Mesenchymal stem cell (in vitro differentiated cells and primary cell): ENCODE results near the gene SLC10A1.

Source experiments
- DNase-seq: peaks from one replicate; pipeline ENCODE4 v3.0.0-alpha.2; 2013
- H2AFZ ChIP-seq: one replicate; pipeline ENCODE4 v1.6.1; 2013; ENCODE audit warnings: low read depth, mild to moderate bottlenecking, control low read depth, inconsistent platforms, low read length, moderate library complexity
- H2AK5ac ChIP-seq: 2 replicates; pipeline ENCODE4 v1.6.1; 2013; ENCODE audit warnings: low read length, moderate library complexity, mild to moderate bottlenecking, inconsistent platforms; ENCODE audit not compliant: severe bottlenecking
- H2BK120ac ChIP-seq: one replicate; pipeline ENCODE4 v1.6.1; 2013; ENCODE audit warnings: low read depth, mild to moderate bottlenecking, inconsistent platforms, low read length, moderate library complexity
- H2BK12ac ChIP-seq, 2 experiments: one replicate each; pipeline ENCODE4 v1.6.1; 2013; ENCODE audit warnings: inconsistent platforms in 2 of 2, low read length in 2 of 2, mild to moderate bottlenecking in 2 of 2, moderate library complexity in 2 of 2, control low read depth in 1 of 2
- H2BK15ac ChIP-seq: one replicate; pipeline ENCODE4 v1.6.1; 2013; ENCODE audit warnings: mild to moderate bottlenecking, low read depth, inconsistent platforms; ENCODE audit not compliant: poor library complexity, severe bottlenecking
- H2BK5ac ChIP-seq: 2 replicates; pipeline ENCODE4 v1.6.1; 2013; ENCODE audit warnings: low read depth, mild to moderate bottlenecking, low read length, control low read depth, inconsistent platforms; ENCODE audit not compliant: poor library complexity, severe bottlenecking
- H3K14ac ChIP-seq, 2 experiments: one replicate each; pipeline ENCODE4 v1.6.1; 2013; ENCODE audit warnings: inconsistent platforms in 2 of 2, low read length in 2 of 2, control low read depth in 1 of 2, mild to moderate bottlenecking in 1 of 2, moderate library complexity in 1 of 2
- H3K18ac ChIP-seq, 2 experiments: one replicate each; pipeline ENCODE4 v1.6.1; 2013; ENCODE audit warnings: inconsistent platforms in 2 of 2, low read length in 2 of 2, control low read depth in 1 of 2, low read depth in 1 of 2, mild to moderate bottlenecking in 1 of 2
- H3K23ac ChIP-seq, 2 experiments: one replicate each; pipeline ENCODE4 v1.6.1; 2013; ENCODE audit warnings: inconsistent platforms in 2 of 2, low read length in 2 of 2, mild to moderate bottlenecking in 2 of 2, moderate library complexity in 2 of 2, control low read depth in 1 of 2
- H3K27ac ChIP-seq: 2 replicates; pipeline ENCODE4 v1.5.1; 2013; ENCODE audit warnings: mild to moderate bottlenecking, moderate library complexity, low read length, control low read depth, inconsistent platforms; ENCODE audit not compliant: poor library complexity, severe bottlenecking
- H3K27me3 ChIP-seq, 2 experiments: 2 replicates each; pipeline versions ENCODE4 v1.6.1 to v1.7.0; 2013; ENCODE audit warnings: low read length in 2 of 2, mild to moderate bottlenecking in 2 of 2, moderate library complexity in 2 of 2, control low read depth in 1 of 2, inconsistent platforms in 1 of 2; ENCODE audit not compliant: control insufficient read depth in 1 of 2, insufficient read depth in 1 of 2
- H3K36me3 ChIP-seq, 2 experiments: 2 replicates each; pipeline versions ENCODE4 v1.6.1 to v1.7.0; 2013; ENCODE audit warnings: low read length in 2 of 2, control low read depth in 1 of 2, inconsistent platforms in 1 of 2, low read depth in 1 of 2, mild to moderate bottlenecking in 1 of 2; ENCODE audit not compliant: insufficient read depth in 2 of 2, control insufficient read depth in 1 of 2
- H3K4ac ChIP-seq, 2 experiments: one replicate each; pipeline ENCODE4 v1.6.1; 2013; ENCODE audit warnings: inconsistent platforms in 2 of 2, low read length in 2 of 2, mild to moderate bottlenecking in 2 of 2, moderate library complexity in 2 of 2, control low read depth in 1 of 2, low read depth in 1 of 2
- H3K4me1 ChIP-seq: 2 replicates; pipeline ENCODE4 v1.6.1; 2013; ENCODE audit warnings: low read depth, low read length, control low read depth; ENCODE audit not compliant: control insufficient read depth, insufficient read depth
- H3K4me2 ChIP-seq: 2 replicates; pipeline ENCODE4 v1.6.1; 2013; ENCODE audit warnings: low read length, mild to moderate bottlenecking, inconsistent platforms; ENCODE audit not compliant: poor library complexity, severe bottlenecking
- H3K4me3 ChIP-seq, 2 experiments: 2 replicates each; pipeline versions ENCODE4 v1.5.1 to v1.7.0; 2013; ENCODE audit warnings: low read length in 2 of 2, mild to moderate bottlenecking in 2 of 2, control low read depth in 1 of 2, low read depth in 1 of 2; ENCODE audit not compliant: insufficient read depth in 1 of 2
- H3K79me1 ChIP-seq: replicated peaks from 2 replicates; pipeline ENCODE4 v1.6.1; 2013; ENCODE audit warnings: mild to moderate bottlenecking, control low read depth, low read length, inconsistent platforms; ENCODE audit not compliant: poor library complexity, severe bottlenecking
- H3K9ac ChIP-seq: 2 replicates; pipeline ENCODE4 v1.7.0; 2013; ENCODE audit warnings: mild to moderate bottlenecking, low read length, moderate library complexity
- H3K9me3 ChIP-seq: 2 replicates; pipeline ENCODE4 v1.7.0; 2013; ENCODE audit warnings: mild to moderate bottlenecking, low read length; ENCODE audit not compliant: control insufficient read depth
- H4K8ac ChIP-seq: one replicate; pipeline ENCODE4 v1.6.1; 2013; ENCODE audit warnings: inconsistent platforms, mild to moderate bottlenecking, low read length, moderate library complexity
- H4K91ac ChIP-seq: one replicate; pipeline ENCODE4 v1.6.1; 2013; ENCODE audit warnings: mild to moderate bottlenecking, low read length, inconsistent platforms
- WGBS: methylation state at CpG from one replicate; pipeline ENCODE4 v1.1.7; 2013; ENCODE audit warnings: mixed read lengths; 5-methylcytosine and 5-hydroxymethylcytosine counted together

The SLC10A1 gene

GRCh38 chr14:69768873-69769272 lies 28.2 kb downstream of the SLC10A1 start:
- no peak overlapping the region for H2AK5ac ChIP-seq
- peaks cover 26 to 61% of the 10 kb centered on the region in 2 experiments for H3K36me3 ChIP-seq
- peak overlapping the region in 1 of 2 experiments; percentile 99 for H3K4me3 ChIP-seq
- no peak overlapping the region for H4K91ac ChIP-seq
- H3K4ac ChIP-seq, result no peak overlapping the region
- WGBS, result 96% methylated on average over 7 of the region's 8 CpGs
- H3K4me2 ChIP-seq, result peak overlapping the region; percentile 74
- H3K27ac ChIP-seq, result no peak overlapping the region
- H3K23ac ChIP-seq, result no peak overlapping the region
- peak overlapping the region; percentile 100 for H3K9ac ChIP-seq
- H2BK12ac ChIP-seq, result no peak overlapping the region
- H2BK5ac ChIP-seq, result no peak overlapping the region
- H3K4me1 ChIP-seq, result peaks cover 12% of the 10 kb centered on the region
- no peak overlapping the region for H4K8ac ChIP-seq
- no peak overlapping the region for H2BK15ac ChIP-seq
- H3K79me1 ChIP-seq, result peaks cover 22% of the 10 kb centered on the region
- no peaks in the 10 kb centered on the region for H3K27me3 ChIP-seq
- no peak overlapping the region for H2AFZ ChIP-seq
- H2BK120ac ChIP-seq, result no peak overlapping the region
- no peak overlapping the region for H3K18ac ChIP-seq
- H3K14ac ChIP-seq, result no peak overlapping the region
- no peak for DNase-seq
- no peaks in the 10 kb centered on the region for H3K9me3 ChIP-seq

- Histone ChIP-seq H3K36me3 (peaks cover 21 to 47% of the 10 kb centered on the region in 2 experiments), H3K4me1 (peaks cover 12% of the 10 kb centered on the region), H3K23ac (peak overlapping the region; percentile 75 to 87), H2BK120ac (peak overlapping the region; percentile 42), H3K9me3 (no peaks in the 10 kb centered on the region), H2AK5ac (peak overlapping the region; percentile 98), H3K18ac (peak overlapping the region; percentile 98 to 99), H3K14ac (peak overlapping the region in 1 of 2 experiments; percentile 83), H3K4ac (peak overlapping the region; percentile 96 to 97), H3K79me1 (peaks cover 19% of the 10 kb centered on the region), H3K27me3 (no peaks in the 10 kb centered on the region), H3K27ac (peak overlapping the region; percentile 97), H2BK5ac (peak overlapping the region; percentile 47), H2AFZ (peak overlapping the region; percentile 51), H4K8ac (peak overlapping the region; percentile 100), H2BK12ac (peak overlapping the region in 1 of 2 experiments; percentile 90), H3K4me2 (peak overlapping the region; percentile 74), H3K4me3 (peak overlapping the region; percentile 97 to 99), H4K91ac (peak overlapping the region; percentile 95), H3K9ac (peak overlapping the region; percentile 100), H2BK15ac (peak overlapping the region; percentile 40)
- peak; percentile 90 for DNase-seq
- under 1% methylated on average over 52 of the region's 54 CpGs for WGBS
Measured at GRCh38 chr14:69767369-69767999, 29.6 kb downstream of the SLC10A1 start.

- Histone ChIP-seq H3K79me1 (peaks cover 16% of the 10 kb centered on the region), H3K27me3 (no peaks in the 10 kb centered on the region)
- WGBS, result under 1% methylated on average over 30 of the region's 31 CpGs
Measured at GRCh38 chr14:69766984-69767368, 30.1 kb downstream of the SLC10A1 start, which contains the start of gene SRSF5. Gene SRSF5, plus strand, starts transcription at chr14:69767142. Its CDS starts 1,015 bp downstream, at chr14:69768157.

GRCh38 chr14:69763761-69764510 lies 33.1 kb downstream of the SLC10A1 start:
- no peak overlapping the region for H2BK5ac ChIP-seq
- no peak overlapping the region for H2AK5ac ChIP-seq
- H2BK12ac ChIP-seq, result no peak overlapping the region
- WGBS, result 89% methylated on average over 5 of the region's 6 CpGs
- no peak overlapping the region for H3K4ac ChIP-seq
- no peak overlapping the region for H3K27ac ChIP-seq
- H4K91ac ChIP-seq, result no peak overlapping the region
- H3K9me3 ChIP-seq, result no peaks in the 10 kb centered on the region
- no peak overlapping the region for H3K14ac ChIP-seq
- no peak overlapping the region for H2BK120ac ChIP-seq
- peaks cover 7% of the 10 kb centered on the region for H3K79me1 ChIP-seq
- no peak overlapping the region for H2BK15ac ChIP-seq
- no peak overlapping the region for H4K8ac ChIP-seq
- peaks cover 4% of the 10 kb centered on the region for H3K4me1 ChIP-seq
- H3K9ac ChIP-seq, result no peak overlapping the region
- H3K18ac ChIP-seq, result no peak overlapping the region
- no peak overlapping the region for H3K23ac ChIP-seq
- H3K36me3 ChIP-seq, result peaks cover 4 to 12% of the 10 kb centered on the region in 2 experiments
- no peak overlapping the region for H3K4me3 ChIP-seq
- H2AFZ ChIP-seq, result no peak overlapping the region
- H3K27me3 ChIP-seq, result no peaks in the 10 kb centered on the region
- no peak overlapping the region for H3K4me2 ChIP-seq
- DNase-seq, result peak; percentile 68

More at GRCh38 chr14:69766984-69767368, 30.1 kb downstream of the SLC10A1 start, which contains the start of gene SRSF5:
- H4K91ac ChIP-seq, result peak within 1 kb of the TSS; percentile 95
- peak; percentile 98 for DNase-seq
- peaks cover 12% of the 10 kb centered on the region for H3K4me1 ChIP-seq
- H3K9me3 ChIP-seq, result no peaks in the 10 kb centered on the region
- H3K27ac ChIP-seq, result peak within 1 kb of the TSS; percentile 97
- H2BK12ac ChIP-seq, result peak within 1 kb of the TSS in 1 of 2 experiments; percentile 90
- H3K4ac ChIP-seq, result peak within 1 kb of the TSS; percentile 96 to 97
- H2BK15ac ChIP-seq, result peak within 1 kb of the TSS; percentile 40
- H2BK5ac ChIP-seq, result peak within 1 kb of the TSS; percentile 47
- peak within 1 kb of the TSS; percentile 100 for H4K8ac ChIP-seq
- peak within 1 kb of the TSS; percentile 100 for H3K9ac ChIP-seq
- H2AK5ac ChIP-seq, result peak within 1 kb of the TSS; percentile 98
- H3K4me2 ChIP-seq, result peak within 1 kb of the TSS; percentile 77
- peak within 1 kb of the TSS; percentile 51 for H2AFZ ChIP-seq
- H2BK120ac ChIP-seq, result peak within 1 kb of the TSS; percentile 42
- peak within 1 kb of the TSS in 1 of 2 experiments; percentile 83 for H3K14ac ChIP-seq
- H3K36me3 ChIP-seq, result peaks cover 17 to 42% of the 10 kb centered on the region in 2 experiments
- peak within 1 kb of the TSS; percentile 98 to 99 for H3K18ac ChIP-seq
- peak within 1 kb of the TSS; percentile 97 to 99 for H3K4me3 ChIP-seq
- peak within 1 kb of the TSS; percentile 75 to 87 for H3K23ac ChIP-seq
